Erythroblast (primary cell): ENCODE results near the gene DIPK1A.

ENCODE experiments used
- GATA1 ChIP-seq: IDR thresholded peaks from 2 replicates; pipeline ENCODE4 v1.6.1; 2011; ENCODE audit warnings: low read depth, mild to moderate bottlenecking, control low read depth, low read length, moderate library complexity
- POLR2A ChIP-seq: IDR thresholded peaks from 2 replicates; pipeline ENCODE4 v1.6.1; 2011; ENCODE audit warnings: mild to moderate bottlenecking, low read length

DNA sequence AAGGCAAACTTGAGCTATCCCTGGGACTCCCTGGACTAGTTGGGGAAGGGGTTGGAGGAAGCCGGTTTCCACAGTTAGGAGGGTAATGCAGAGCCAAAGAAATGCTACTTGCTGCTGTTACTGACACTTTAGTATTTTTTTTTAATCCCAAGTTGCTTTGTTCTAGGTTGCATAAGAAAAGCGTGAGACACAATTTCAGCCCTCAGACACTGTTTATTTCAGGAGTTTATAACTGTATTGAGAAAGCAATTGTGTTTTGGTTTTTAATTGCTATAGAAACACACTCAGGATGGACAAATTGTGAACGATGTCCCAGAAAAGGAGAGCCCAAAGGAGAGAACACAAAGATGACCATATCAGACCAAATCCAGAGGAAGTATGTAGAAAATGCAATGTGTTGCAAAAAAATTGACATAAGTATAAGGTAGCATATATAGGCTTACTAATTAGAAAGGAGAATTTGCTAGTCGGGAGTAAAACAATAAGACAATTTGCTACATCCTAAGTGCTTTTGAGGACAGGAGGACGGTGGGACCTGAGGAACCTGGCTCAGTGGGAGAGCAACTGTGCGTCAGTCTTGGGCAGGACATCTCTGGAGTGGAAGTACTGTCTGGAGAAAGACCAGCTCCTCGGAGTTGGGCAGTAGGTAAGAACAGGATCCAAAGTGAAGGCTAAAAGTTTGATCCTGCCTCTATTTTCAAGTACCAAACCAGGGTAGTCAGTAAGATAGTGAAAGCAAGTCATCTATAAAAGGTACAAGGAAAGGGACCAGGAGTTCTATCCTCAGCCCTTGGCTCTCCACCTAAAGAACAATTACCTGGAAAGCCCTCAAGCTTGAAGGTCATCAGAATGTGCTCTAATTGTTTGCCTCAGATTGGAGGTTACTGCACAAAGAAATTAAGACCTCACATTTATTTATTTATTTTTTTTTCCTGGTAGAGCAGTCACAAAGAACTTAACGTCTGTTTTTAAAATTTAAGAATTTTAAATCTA lies 39.9 kb downstream of the DIPK1A start:
- no peak for TF ChIP-seq POLR2A
- no peak for TF ChIP-seq GATA1
